HepG2 (cell line): ENCODE measurements around the gene TNP2. TPM values are rescaled to one million over a fixed set of nuclear protein-coding genes. Genes with fewer than 3 reads are reported as not detected.

Experiments
- EED ChIP-seq: sonication (generic); formaldehyde crosslinking; IDR thresholded peaks from 2 replicates; pipeline ENCODE4 v1.5.0; 2020; ENCODE audit warnings: mild to moderate bottlenecking, missing genetic modification reagents
- HNF1A ChIP-seq, 2 experiments: sonication (generic) in 1 of 2; formaldehyde crosslinking in 1 of 2; IDR thresholded peaks; 2 replicates each; pipeline versions ENCODE4 v1.4.0 to v1.6.1; 2016 to 2020; ENCODE audit warnings: borderline replicate concordance in 1 of 2, low read depth in 1 of 2, mild to moderate bottlenecking in 1 of 2, missing genetic modification reagents in 1 of 2
- MXI1 ChIP-seq: IDR thresholded peaks from 3 replicates; pipeline ENCODE4 v1.6.1; 2012; ENCODE audit warnings: low read depth, low read length, inconsistent platforms, borderline replicate concordance
- MZF1 ChIP-seq: sonication (generic); formaldehyde crosslinking; IDR thresholded peaks from 2 replicates; pipeline ENCODE4 v1.8.1; 2023; ENCODE audit warnings: mild to moderate bottlenecking, missing genetic modification reagents, borderline replicate concordance
- NFKB2 ChIP-seq: sonication (generic); formaldehyde crosslinking; IDR thresholded peaks from 2 replicates; pipeline ENCODE4 v1.4.0; 2020; ENCODE audit warnings: missing genetic modification reagents, borderline replicate concordance
- PHF8 ChIP-seq: sonication (generic); formaldehyde crosslinking; IDR thresholded peaks from 2 replicates; pipeline ENCODE4 v1.5.0; 2020; ENCODE audit warnings: missing genetic modification reagents
- TOPORS ChIP-seq: sonication (generic); formaldehyde crosslinking; IDR thresholded peaks from 2 replicates; pipeline ENCODE4 v1.8.0; 2023; ENCODE audit warnings: mild to moderate bottlenecking, missing genetic modification reagents
- ZBTB7A ChIP-seq: sonication (generic); formaldehyde crosslinking; IDR thresholded peaks from 2 replicates; pipeline ENCODE4 v1.8.0; 2022; ENCODE audit warnings: mild to moderate bottlenecking, missing genetic modification reagents
- ZFP37 ChIP-seq: sonication (generic); formaldehyde crosslinking; IDR thresholded peaks from 2 replicates; pipeline ENCODE4 v1.4.0; 2020; ENCODE audit warnings: missing genetic modification reagents, borderline replicate concordance
- ZNF18 ChIP-seq: sonication (generic); formaldehyde crosslinking; IDR thresholded peaks from 2 replicates; pipeline ENCODE4 v1.8.0; 2022; ENCODE audit warnings: mild to moderate bottlenecking, missing genetic modification reagents; ENCODE audit not compliant: insufficient replicate concordance
- ZNF256 ChIP-seq: sonication (generic); formaldehyde crosslinking; conservative IDR thresholded peaks from 2 replicates; pipeline ENCODE4 v1.4.0; 2020; ENCODE audit warnings: missing genetic modification reagents
- ZNF354B ChIP-seq: sonication (generic); formaldehyde crosslinking; IDR thresholded peaks from 2 replicates; pipeline ENCODE4 v1.8.0; 2022; ENCODE audit warnings: mild to moderate bottlenecking, missing genetic modification reagents
- ZNF550 ChIP-seq: sonication (generic); formaldehyde crosslinking; IDR thresholded peaks from 2 replicates; pipeline ENCODE4 v1.4.0; 2020; ENCODE audit warnings: mild to moderate bottlenecking, missing genetic modification reagents, borderline replicate concordance
- ZNF563 ChIP-seq: sonication (generic); formaldehyde crosslinking; IDR thresholded peaks from 2 replicates; pipeline ENCODE4 v1.8.0; 2022; ENCODE audit warnings: mild to moderate bottlenecking, moderate library complexity, missing genetic modification reagents
- ZNF609 ChIP-seq: sonication (generic); formaldehyde crosslinking; IDR thresholded peaks from 2 replicates; pipeline ENCODE4 v1.4.0; 2020; ENCODE audit warnings: mild to moderate bottlenecking, missing genetic modification reagents, borderline replicate concordance
- ZNF761 ChIP-seq: sonication (generic); formaldehyde crosslinking; conservative IDR thresholded peaks from 2 replicates; pipeline ENCODE4 v1.4.0; 2020; ENCODE audit warnings: mild to moderate bottlenecking, missing genetic modification reagents
- polyA plus RNA-seq, 8 experiments: library from polyadenylated mRNA; depleted of rRNA in 3 of 8; stranded (reverse) in 7 of 8; unstranded in 1 of 8; fragments of >200 nt; fragmentation: Illumina TruSeq in 4 of 8; extraction: Trizol in 4 of 8; gene quantifications; 2 replicates each; pipeline versions ENCODE4 v1.2.1 to v1.2.3, GENCODE V29; 2011 to 2016; ENCODE audit warnings: low read depth in 4 of 8, missing spikeins in 1 of 8, mixed read lengths in 1 of 8; ENCODE audit not compliant: insufficient read depth in 1 of 8
- total RNA-seq, 5 experiments: library from RNA; depleted of rRNA; stranded (reverse); fragments of >200 nt; fragmentation: Illumina TruSeq; extraction: Trizol; gene quantifications; 2 replicates each; pipeline ENCODE4 v1.2.3, GENCODE V29; 2016; ENCODE audit warnings: low read depth in 1 of 5

Gene TNP2
- total and polyA plus RNA-seq, 2 of the 13 experiments (the other 11 are each of a cell fraction or from before 2014, with no cell fraction given), result not detected

DNA sequence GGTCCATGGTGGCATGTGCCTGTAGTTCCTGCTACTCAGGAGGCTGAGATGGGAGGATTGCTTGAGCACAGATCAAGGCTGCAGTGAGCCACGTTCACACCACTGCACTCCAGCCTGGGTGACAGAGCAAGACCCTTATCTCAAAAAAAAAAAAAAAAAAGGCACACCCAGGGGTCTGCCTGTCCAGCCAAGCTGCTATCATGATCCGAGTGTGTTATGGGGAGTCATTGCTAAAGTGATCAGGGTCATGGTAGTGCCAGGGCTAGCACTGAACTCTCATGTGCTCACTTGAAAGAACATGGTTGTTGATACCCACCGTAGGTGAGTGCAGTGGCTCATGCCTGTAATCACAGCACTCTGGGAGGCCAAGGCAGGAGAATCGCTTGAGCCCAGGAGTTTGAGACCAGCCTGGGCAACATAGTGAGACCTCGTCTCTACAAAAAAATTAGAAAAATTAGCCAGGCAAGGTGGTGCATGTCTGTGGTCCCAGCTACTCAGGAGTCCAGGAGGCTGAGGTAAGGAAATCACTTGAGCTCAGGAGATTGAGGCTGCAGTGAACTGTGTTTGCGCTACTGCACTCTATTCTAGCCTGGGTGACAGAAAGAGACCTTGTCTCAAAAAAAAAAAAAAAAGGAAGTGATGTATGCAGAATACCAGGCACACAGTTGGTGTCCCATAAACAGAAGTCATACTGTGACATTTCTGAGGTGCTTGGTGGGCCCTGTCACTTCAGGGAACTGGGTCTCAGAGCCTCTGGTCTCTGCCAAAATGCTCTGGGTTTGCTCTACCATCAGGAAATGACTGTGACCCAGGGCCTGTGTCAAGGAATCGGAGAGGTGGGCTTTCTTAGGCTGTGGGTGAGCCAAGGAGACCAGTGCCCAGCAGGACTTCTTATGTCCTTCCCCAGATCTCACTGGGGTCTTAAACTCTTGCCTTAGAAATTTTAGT lies 9.8 kb upstream of the TNP2 start (continued):
- TF ChIP-seq HNF1A (IDR thresholded peaks at IDR 0.05; ENCODE audit: low read depth), result no peak
- no peak for TF ChIP-seq HNF1A (CRISPR knock-in tag; IDR thresholded peaks at IDR 0.05; ENCODE audit: borderline replicate concordance)
- 0 out of 2 replicates have a peak, but pooled peaks have one; percentile 6 for TF ChIP-seq ZNF563
- no peak for TF ChIP-seq ZBTB7A (CRISPR knock-in tag)
- TF ChIP-seq PHF8 (CRISPR knock-in tag), result 0 out of 2 replicates have a peak, but pooled peaks have one; percentile 24
- no peak for TF ChIP-seq ZFP37 (CRISPR knock-in tag)
- no peak; the same call in none of the 2 replicates for TF ChIP-seq ZNF609
- no peak; the same call in 2 of the 3 replicates for TF ChIP-seq MXI1
- peak; percentile 94 for TF ChIP-seq ZNF550 (CRISPR knock-in tag)
- no peak for TF ChIP-seq TOPORS (CRISPR knock-in tag)
- TF ChIP-seq ZNF18 (CRISPR knock-in tag), result peak; percentile 11
- TF ChIP-seq ZNF761 (CRISPR knock-in tag), result no peak
- TF ChIP-seq ZNF256 (CRISPR knock-in tag), result peak; percentile 15
- 0 out of 2 replicates have a peak, but pooled peaks have one; percentile 84 for TF ChIP-seq ZNF354B (CRISPR knock-in tag)
- peak; percentile 32; the same call in 1 of the 2 replicates for TF ChIP-seq EED
- TF ChIP-seq MZF1, result no peak
- 0 out of 2 replicates have a peak, but pooled peaks have one; percentile 36 for TF ChIP-seq NFKB2 (CRISPR knock-in tag)
